HCT116 (cell line): ENCODE results near the gene C12orf43.

Source experiments
- CTCF ChIP-seq, 3 experiments: fragments of 200-600 bp in 1 of 3; sonication (generic) in 1 of 3; IDR thresholded peaks in 2 of 3; conservative IDR thresholded peaks in 1 of 3; 2 replicates each; pipeline ENCODE4 v1.5.1; 2012 to 2017; ENCODE audit warnings: low read depth in 2 of 3, low read length in 2 of 3, antibody characterized with exemption in 1 of 3, borderline replicate concordance in 1 of 3, control low read depth in 1 of 3, mild to moderate bottlenecking in 1 of 3, mixed read lengths in 1 of 3, mixed run types in 1 of 3, moderate library complexity in 1 of 3; ENCODE audit not compliant: insufficient read depth in 1 of 3
- EZH2 ChIP-seq: fragments of 200-600 bp; sonication (generic); IDR thresholded peaks from 2 replicates; pipeline ENCODE4 v1.6.1; 2017; ENCODE audit warnings: antibody characterized with exemption, mixed run types
- POLR2A ChIP-seq: IDR thresholded peaks from 2 replicates; pipeline ENCODE4 v1.7.0; 2011; ENCODE audit warnings: borderline replicate concordance; ENCODE audit not compliant: insufficient read depth, insufficient read length; ENCODE audit errors: extremely low read depth
- POLR2AphosphoS5 ChIP-seq: IDR thresholded peaks from 2 replicates; pipeline ENCODE4 v1.6.1; 2011; ENCODE audit warnings: mild to moderate bottlenecking, low read depth, low read length, moderate library complexity
- SRF ChIP-seq: IDR thresholded peaks from 2 replicates; pipeline ENCODE4 v1.6.1; 2012; ENCODE audit warnings: low read depth

GRCh38 chr12:120965534-120966091 is 50.7 kb downstream of the C12orf43 start:
- TF ChIP-seq POLR2A (no peak), SRF (no peak), CTCF (IDR thresholded peaks at IDR 0.05 in 2 of 3, conservative IDR thresholded peaks at IDR 0.05 in 1 of 3; ENCODE audit: borderline replicate concordance in 1 of 3, insufficient read depth in 1 of 3, low read depth in 2 of 3, low read length in 2 of 3) (no peak), EZH2 (no peak), POLR2AphosphoS5 (no peak)
